ENCODE results near the gene NDUFS8. TPM values are rescaled to one million over a fixed set of nuclear protein-coding genes. Genes with fewer than 3 reads are reported as not detected.
"Not testable (repeated sequence)": the region's sequence is repeated elsewhere in the genome, so short reads cannot be mapped to it uniquely, and the experiment has no call there.

NDUFS8 gene
- total and polyA plus RNA-seq, 4 donors, result 75.0 to 203 (median 152) TPM

GRCh38 chr11:67994387-67994786, 36.1 kb upstream of the NDUFS8 start:
- WGBS (ENCODE audit: insufficient coverage), result 96% methylated on average over 5 of the region's 5 CpGs
- DNase-seq (ENCODE audit: low read depth in 4 of 6, low spot score in 6 of 6); H3K9me3 ChIP-seq (ENCODE audit: control insufficient read depth, insufficient read depth, low read length): not testable (repeated sequence)

GRCh38 chr11:67995129-67995528, 35.4 kb upstream of the NDUFS8 start:
- H3K4me1 ChIP-seq (ENCODE audit: control insufficient read depth, insufficient read depth, low read length); H3K36me3 ChIP-seq (ENCODE audit: control insufficient read depth, insufficient read depth, low read length); H3K27ac ChIP-seq (ENCODE audit: low read depth, low read length); H3K27me3 ChIP-seq (ENCODE audit: control insufficient read depth, insufficient read depth, low read length); H3K9me3 ChIP-seq (ENCODE audit: control insufficient read depth, insufficient read depth, low read length); DNase-seq (ENCODE audit: low read depth in 4 of 6, low spot score in 6 of 6); H3K4me3 ChIP-seq (ENCODE audit: low read depth, low read length): not testable (repeated sequence)
- 96% methylated on average over 3 of the region's 3 CpGs for WGBS (ENCODE audit: insufficient coverage)

More at GRCh38 chr11:67994387-67994786, 36.1 kb upstream of the NDUFS8 start:
- not testable (repeated sequence) for H3K4me3 ChIP-seq (ENCODE audit: low read depth, low read length); H3K27ac ChIP-seq (ENCODE audit: low read depth, low read length); H3K27me3 ChIP-seq (ENCODE audit: control insufficient read depth, insufficient read depth, low read length); H3K4me1 ChIP-seq (ENCODE audit: control insufficient read depth, insufficient read depth, low read length); H3K36me3 ChIP-seq (ENCODE audit: control insufficient read depth, insufficient read depth, low read length)

DNA sequence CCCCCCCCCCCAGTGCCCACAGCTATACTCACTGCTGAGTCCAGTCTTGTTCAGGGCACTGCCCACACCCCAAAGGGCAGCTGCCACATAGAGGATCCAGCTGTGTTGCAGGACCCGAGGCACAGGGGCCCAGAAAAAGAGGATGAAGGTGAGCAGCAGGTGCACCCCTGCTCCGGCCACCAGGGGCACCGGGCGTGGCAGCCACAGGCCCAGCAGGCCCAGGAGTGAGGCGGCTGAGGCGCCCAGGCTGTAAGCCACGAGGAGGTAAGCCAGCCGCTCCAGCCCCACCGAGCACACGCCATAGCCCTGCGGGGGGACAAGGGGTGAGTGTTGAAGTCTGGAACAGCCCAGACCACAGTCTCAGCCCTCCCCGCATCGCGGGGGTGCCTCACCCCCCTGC, 34.9 kb upstream of the NDUFS8 start:
- H3K27me3 ChIP-seq (ENCODE audit: control insufficient read depth, insufficient read depth, low read length); H3K9me3 ChIP-seq (ENCODE audit: control insufficient read depth, insufficient read depth, low read length); DNase-seq (ENCODE audit: low read depth in 4 of 6, low spot score in 6 of 6); H3K4me3 ChIP-seq (ENCODE audit: low read depth, low read length); H3K4me1 ChIP-seq (ENCODE audit: control insufficient read depth, insufficient read depth, low read length); H3K36me3 ChIP-seq (ENCODE audit: control insufficient read depth, insufficient read depth, low read length); H3K27ac ChIP-seq (ENCODE audit: low read depth, low read length): not testable (repeated sequence)
- 82% methylated on average over 3 of the region's 14 CpGs for WGBS (ENCODE audit: insufficient coverage)

- WGBS (ENCODE audit: insufficient coverage), result no CpG with 5 or more reads among the region's 13 CpGs
- peaks cover 3% of the 10 kb centered on the region for H3K4me1 ChIP-seq (ENCODE audit: control insufficient read depth, insufficient read depth, low read length)
- DNase-seq (ENCODE audit: low read depth in 4 of 6, low spot score in 6 of 6), result no peak
- H3K27me3 ChIP-seq (ENCODE audit: control insufficient read depth, insufficient read depth, low read length), result peaks cover 5% of the 10 kb centered on the region
- no peaks in the 10 kb centered on the region for H3K9me3 ChIP-seq (ENCODE audit: control insufficient read depth, insufficient read depth, low read length)
- no peak overlapping the region for H3K4me3 ChIP-seq (ENCODE audit: low read depth, low read length)
- H3K27ac ChIP-seq (ENCODE audit: low read depth, low read length), result no peak overlapping the region
- H3K36me3 ChIP-seq (ENCODE audit: control insufficient read depth, insufficient read depth, low read length), result peaks cover 9% of the 10 kb centered on the region
Measured at GRCh38 chr11:67996051-67996450, 34.4 kb upstream of the NDUFS8 start.

GRCh38 chr11:67996622-67997474, 33.6 kb upstream of the NDUFS8 start:
- no peak overlapping the region for H3K27ac ChIP-seq (ENCODE audit: low read depth, low read length)
- peaks cover 9% of the 10 kb centered on the region for H3K36me3 ChIP-seq (ENCODE audit: control insufficient read depth, insufficient read depth, low read length)
- H3K4me3 ChIP-seq (ENCODE audit: low read depth, low read length), result no peak overlapping the region
- peaks cover 2% of the 10 kb centered on the region for H3K27me3 ChIP-seq (ENCODE audit: control insufficient read depth, insufficient read depth, low read length)
- WGBS (ENCODE audit: insufficient coverage), result 38% methylated on average over 41 of the region's 41 CpGs
- DNase-seq (ENCODE audit: low read depth in 4 of 6, low spot score in 6 of 6), result peak in 1 of 6 donors; percentile 23
- H3K9me3 ChIP-seq (ENCODE audit: control insufficient read depth, insufficient read depth, low read length), result no peaks in the 10 kb centered on the region
- no peaks in the 10 kb centered on the region for H3K4me1 ChIP-seq (ENCODE audit: control insufficient read depth, insufficient read depth, low read length)

DNA sequence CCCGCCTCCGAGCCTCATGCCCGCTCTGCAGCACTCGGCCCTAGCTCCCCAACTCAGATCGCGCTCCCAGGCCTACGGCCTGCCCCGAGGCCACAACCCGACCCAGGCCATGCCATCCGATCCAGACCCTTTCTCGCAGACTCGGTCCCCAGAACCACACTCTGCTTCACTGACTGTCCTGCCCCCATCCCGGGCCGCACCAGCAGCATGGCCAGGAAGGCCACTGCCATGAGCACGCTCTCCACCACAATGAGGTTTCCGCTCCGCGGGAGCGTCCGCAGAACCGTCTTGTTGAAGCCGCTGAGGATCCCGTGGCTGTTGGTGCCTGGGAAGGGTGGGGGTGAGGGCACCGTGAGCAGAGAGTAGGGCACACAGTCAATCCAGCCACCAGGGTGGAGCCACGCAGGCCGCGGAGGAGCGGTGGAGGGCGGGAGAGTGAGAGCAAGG, 33.0 kb upstream of the NDUFS8 start:
- Histone ChIP-seq H3K9me3 (ENCODE audit: control insufficient read depth, insufficient read depth, low read length) (no peaks in the 10 kb centered on the region), H3K27me3 (ENCODE audit: control insufficient read depth, insufficient read depth, low read length) (peaks cover 3% of the 10 kb centered on the region), H3K36me3 (ENCODE audit: control insufficient read depth, insufficient read depth, low read length) (peaks cover 9% of the 10 kb centered on the region), H3K4me3 (ENCODE audit: low read depth, low read length) (no peak overlapping the region), H3K27ac (ENCODE audit: low read depth, low read length) (no peak overlapping the region), H3K4me1 (ENCODE audit: control insufficient read depth, insufficient read depth, low read length) (peaks cover under 1% of the 10 kb centered on the region)
- no peak for DNase-seq (ENCODE audit: low read depth in 4 of 6, low spot score in 6 of 6)
- WGBS (ENCODE audit: insufficient coverage), result 86% methylated on average over 16 of the region's 29 CpGs

DNA sequence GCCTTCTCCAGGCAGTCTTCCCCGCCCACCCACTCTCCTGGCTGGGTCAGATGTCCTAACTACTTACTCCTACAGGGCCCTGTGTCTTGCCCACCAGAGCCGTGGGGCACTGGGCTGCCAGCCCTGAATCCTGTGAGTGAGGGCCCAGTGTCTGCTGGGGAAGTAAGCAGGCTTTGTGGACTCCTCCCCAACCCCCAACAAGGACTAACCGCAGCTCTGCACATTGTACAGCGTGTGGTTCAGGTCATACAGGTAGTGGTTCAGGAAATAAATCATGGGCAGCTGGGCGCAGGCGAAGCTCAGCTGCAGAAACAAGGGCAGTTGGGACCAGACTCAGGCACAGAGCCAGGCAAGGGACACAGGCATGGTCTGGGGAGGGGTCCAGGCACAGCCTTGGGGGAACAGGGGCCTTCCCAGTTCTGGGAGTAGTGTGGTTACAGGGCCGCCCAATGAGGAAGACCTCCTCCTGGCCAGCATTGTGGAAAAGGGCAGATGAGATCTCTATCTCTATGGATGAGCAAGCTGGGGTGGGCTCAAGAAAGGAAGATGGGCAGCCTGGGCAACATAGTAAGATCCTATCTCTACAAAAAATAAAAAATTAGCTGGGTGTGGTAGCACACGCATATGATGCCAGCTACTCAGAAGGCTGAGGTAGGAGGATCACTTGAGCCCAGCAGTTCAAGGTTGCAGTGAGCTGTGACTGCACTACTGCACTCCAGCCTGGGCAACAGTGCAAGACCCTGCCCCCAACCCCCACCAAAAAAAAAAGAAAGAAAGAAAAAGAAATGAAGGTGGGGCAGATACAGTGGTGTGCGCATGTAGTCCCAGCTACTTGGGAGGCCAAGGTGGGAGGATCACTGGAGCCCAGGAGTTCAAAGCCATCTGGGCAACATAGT, 32.1 kb upstream of the NDUFS8 start:
- DNase-seq (ENCODE audit: low read depth in 4 of 6, low spot score in 6 of 6), result no peak
- WGBS (ENCODE audit: insufficient coverage), result 90% methylated on average over 7 of the region's 9 CpGs
- peaks cover 9% of the 10 kb centered on the region for H3K36me3 ChIP-seq (ENCODE audit: control insufficient read depth, insufficient read depth, low read length)

GRCh38 chr11:67999201-67999629, 31.3 kb upstream of the NDUFS8 start:
- no peak for DNase-seq (ENCODE audit: low read depth in 4 of 6, low spot score in 6 of 6)
- Histone ChIP-seq H3K27ac (ENCODE audit: low read depth, low read length) (no peak overlapping the region), H3K4me1 (ENCODE audit: control insufficient read depth, insufficient read depth, low read length) (peaks cover 13% of the 10 kb centered on the region), H3K4me3 (ENCODE audit: low read depth, low read length) (no peak overlapping the region), H3K27me3 (ENCODE audit: control insufficient read depth, insufficient read depth, low read length) (peaks cover 7% of the 10 kb centered on the region), H3K36me3 (ENCODE audit: control insufficient read depth, insufficient read depth, low read length) (peaks cover 9% of the 10 kb centered on the region), H3K9me3 (ENCODE audit: control insufficient read depth, insufficient read depth, low read length) (no peaks in the 10 kb centered on the region)
- 97% methylated on average over 13 of the region's 13 CpGs for WGBS (ENCODE audit: insufficient coverage)

More for the DNA sequence above, 32.1 kb upstream of the NDUFS8 start:
- no peak overlapping the region for H3K4me3 ChIP-seq (ENCODE audit: low read depth, low read length)
- no peaks in the 10 kb centered on the region for H3K9me3 ChIP-seq (ENCODE audit: control insufficient read depth, insufficient read depth, low read length)
- no peak overlapping the region for H3K27ac ChIP-seq (ENCODE audit: low read depth, low read length)
- H3K4me1 ChIP-seq (ENCODE audit: control insufficient read depth, insufficient read depth, low read length), result peaks cover 10% of the 10 kb centered on the region
- peaks cover 7% of the 10 kb centered on the region for H3K27me3 ChIP-seq (ENCODE audit: control insufficient read depth, insufficient read depth, low read length)

DNA sequence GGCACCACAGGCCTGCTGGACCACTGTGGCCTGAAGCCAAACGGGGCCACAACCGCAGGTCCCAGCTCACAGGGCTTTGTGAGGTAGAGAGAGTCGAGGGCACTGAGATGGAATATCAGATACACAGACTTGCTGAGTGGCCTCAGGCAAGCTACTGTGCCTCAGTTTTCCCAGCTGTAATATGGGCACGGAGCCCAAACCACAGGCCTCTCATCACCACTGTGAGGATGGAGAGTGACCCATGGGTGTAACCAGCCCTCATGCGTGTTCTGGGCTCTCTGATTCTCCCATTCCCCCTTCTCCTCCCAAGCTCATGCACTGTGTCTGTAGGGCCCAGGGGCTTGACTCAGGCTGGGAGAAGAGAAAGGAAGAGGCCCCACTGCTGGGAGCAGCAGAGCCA, 30.8 kb upstream of the NDUFS8 start:
- DNase-seq (ENCODE audit: low read depth in 4 of 6, low spot score in 6 of 6), result no peak
- Histone ChIP-seq H3K9me3 (ENCODE audit: control insufficient read depth, insufficient read depth, low read length) (no peaks in the 10 kb centered on the region), H3K4me1 (ENCODE audit: control insufficient read depth, insufficient read depth, low read length) (peaks cover 18% of the 10 kb centered on the region), H3K27ac (ENCODE audit: low read depth, low read length) (no peak overlapping the region), H3K27me3 (ENCODE audit: control insufficient read depth, insufficient read depth, low read length) (peaks cover 7% of the 10 kb centered on the region), H3K4me3 (ENCODE audit: low read depth, low read length) (no peak overlapping the region), H3K36me3 (ENCODE audit: control insufficient read depth, insufficient read depth, low read length) (peaks cover 9% of the 10 kb centered on the region)
- WGBS (ENCODE audit: insufficient coverage), result 90% methylated on average over 3 of the region's 5 CpGs
